GM12864 (cell line): Measurements from ENCODE around the gene ADCY1.
"Not testable (repeated sequence)": the region's sequence is repeated elsewhere in the genome, so short reads cannot be mapped to it uniquely, and the experiment has no call there.

ENCODE experiments used
- DNase-seq: peaks from one replicate; pipeline ENCODE4 v3.0.0-alpha.2; 2011; ENCODE audit warnings: low read depth
- H3K4me3 ChIP-seq: 2 replicates; pipeline ENCODE4 v1.5.1; 2011; ENCODE audit warnings: mild to moderate bottlenecking, low read depth, low read length, control low read depth
- TF ChIP-seq, protein P1 (sequence below): IDR thresholded peaks from 2 replicates; pipeline ENCODE4 v1.5.1; 2011; ENCODE audit warnings: low read depth, mild to moderate bottlenecking, moderate library complexity, low read length, control low read depth, inconsistent platforms; ENCODE audit errors: missing control alignments

Gene ADCY1

DNA sequence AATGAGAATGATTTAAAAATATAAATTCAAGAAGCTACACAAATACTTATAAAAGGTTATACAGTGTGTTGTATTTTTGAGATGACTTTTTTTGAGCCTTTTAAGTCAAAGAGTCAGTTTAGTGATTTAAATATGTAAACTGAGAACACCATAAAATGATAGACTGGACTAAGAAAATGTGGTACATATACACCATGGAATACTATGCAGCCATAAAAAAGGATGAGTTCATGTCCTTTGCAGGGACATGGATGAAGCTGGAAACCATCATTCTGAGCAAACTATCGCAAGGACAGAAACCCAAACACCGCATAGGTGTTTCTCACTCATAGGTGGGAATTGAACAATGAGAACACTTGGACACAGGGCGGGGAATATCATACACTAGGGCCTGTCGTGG, 182.2 kb downstream of the ADCY1 start:
- not testable (repeated sequence) for H3K4me3 ChIP-seq, DNase-seq

DNA sequence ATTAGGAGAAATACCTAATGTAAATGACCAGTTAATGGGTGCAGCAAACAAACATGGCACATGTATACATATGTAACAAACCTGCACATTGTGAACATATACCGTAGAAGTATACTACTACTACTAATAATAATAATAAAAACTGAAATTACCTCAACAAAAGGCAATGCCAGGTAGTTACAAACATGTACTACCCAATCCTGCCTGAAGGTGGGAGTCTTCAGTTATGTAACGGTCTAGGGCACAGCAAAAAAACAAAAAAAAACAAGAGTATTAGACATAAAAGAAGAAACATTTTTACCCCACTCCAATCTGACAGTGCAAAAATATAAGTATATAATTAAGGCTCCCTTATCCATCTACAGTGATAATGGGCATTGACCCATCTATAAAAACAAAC, 182.6 kb downstream of the ADCY1 start:
- not testable (repeated sequence) for H3K4me3 ChIP-seq, DNase-seq

DNA sequence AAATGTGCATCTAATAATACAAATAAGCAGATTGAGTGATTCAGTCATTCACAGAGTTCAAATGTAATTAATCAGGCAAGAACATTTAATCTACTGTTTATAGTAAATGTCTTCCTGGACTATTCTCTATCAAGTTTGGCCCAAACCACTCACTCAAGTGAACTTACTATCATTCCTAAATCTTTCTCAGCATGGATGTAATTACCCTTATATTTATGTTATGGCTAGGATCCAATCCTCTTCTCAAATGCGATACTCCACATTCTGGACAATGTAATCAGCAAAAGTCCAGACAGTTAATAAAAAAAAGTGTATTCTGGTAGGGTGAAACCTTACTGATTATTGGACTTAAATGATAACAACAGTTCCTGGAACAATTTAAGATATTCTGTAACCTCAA, 185.3 kb downstream of the ADCY1 start:
- DNase-seq, H3K4me3 ChIP-seq: not testable (repeated sequence)

DNA sequence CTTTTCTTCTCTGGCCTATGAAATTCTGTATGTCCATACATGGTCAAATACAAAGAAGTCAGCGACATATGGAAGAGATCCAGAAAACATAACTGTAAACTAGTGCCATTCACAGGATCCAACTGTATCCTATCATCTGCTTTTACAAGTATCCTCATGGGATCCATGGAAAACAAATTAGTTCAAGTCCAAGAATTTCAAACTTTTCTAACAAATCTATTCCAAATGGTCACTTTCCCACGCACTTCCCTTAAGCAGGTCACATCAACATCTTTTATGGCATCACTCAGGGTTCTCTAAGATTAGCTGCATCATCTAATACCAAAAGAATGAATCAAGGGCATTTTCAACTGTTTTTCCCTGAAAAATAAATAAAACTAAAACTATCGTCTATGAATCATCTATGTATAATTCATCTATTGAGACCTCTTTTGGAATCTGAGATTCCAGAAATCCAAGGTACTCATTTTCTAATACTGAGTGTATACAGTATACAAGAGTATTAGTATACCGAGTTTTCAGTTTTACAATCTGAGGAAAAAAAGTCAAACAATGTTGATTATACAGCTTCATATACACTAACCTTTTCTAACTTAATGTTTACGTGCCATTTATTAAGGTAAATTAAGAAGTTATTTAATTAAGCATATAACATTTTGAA, 187.5 kb downstream of the ADCY1 start:
- DNase-seq, H3K4me3 ChIP-seq: not testable (repeated sequence)

DNA sequence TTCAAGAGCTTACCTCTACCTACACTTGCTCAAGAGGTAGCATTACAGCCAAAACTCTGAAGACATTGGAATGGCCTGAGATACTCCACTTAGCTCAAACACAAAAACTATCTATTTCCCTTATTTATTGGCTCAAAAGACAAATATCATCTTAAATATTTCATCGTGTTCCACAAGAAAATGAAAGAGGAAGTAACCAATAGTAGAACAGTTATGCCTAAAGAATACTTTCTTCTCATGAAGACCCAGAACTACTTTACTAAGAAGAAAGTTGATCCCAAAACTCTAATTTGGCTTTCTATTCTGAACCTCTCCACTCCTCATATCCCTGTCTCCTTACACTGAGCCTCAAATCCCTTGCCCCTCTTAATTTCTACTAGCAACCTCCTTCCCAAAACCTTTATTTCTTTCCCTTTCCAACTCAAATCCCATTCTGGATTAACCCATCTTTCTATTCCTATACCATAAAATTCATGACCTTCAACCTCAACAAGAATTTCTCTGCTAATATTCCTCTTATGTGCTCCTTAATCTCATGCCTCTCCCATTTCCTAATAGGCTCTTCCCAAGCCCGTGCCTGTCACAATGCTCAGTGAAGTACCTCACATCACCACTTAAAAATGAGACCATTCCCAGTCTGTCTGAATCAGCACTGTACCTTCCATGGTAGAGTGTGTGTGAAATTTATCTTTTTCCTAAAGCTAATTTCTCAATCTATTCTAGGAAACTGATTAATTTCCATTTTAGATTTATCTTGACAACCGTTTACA, 188.2 kb downstream of the ADCY1 start:
- not testable (repeated sequence) for H3K4me3 ChIP-seq, DNase-seq

DNA sequence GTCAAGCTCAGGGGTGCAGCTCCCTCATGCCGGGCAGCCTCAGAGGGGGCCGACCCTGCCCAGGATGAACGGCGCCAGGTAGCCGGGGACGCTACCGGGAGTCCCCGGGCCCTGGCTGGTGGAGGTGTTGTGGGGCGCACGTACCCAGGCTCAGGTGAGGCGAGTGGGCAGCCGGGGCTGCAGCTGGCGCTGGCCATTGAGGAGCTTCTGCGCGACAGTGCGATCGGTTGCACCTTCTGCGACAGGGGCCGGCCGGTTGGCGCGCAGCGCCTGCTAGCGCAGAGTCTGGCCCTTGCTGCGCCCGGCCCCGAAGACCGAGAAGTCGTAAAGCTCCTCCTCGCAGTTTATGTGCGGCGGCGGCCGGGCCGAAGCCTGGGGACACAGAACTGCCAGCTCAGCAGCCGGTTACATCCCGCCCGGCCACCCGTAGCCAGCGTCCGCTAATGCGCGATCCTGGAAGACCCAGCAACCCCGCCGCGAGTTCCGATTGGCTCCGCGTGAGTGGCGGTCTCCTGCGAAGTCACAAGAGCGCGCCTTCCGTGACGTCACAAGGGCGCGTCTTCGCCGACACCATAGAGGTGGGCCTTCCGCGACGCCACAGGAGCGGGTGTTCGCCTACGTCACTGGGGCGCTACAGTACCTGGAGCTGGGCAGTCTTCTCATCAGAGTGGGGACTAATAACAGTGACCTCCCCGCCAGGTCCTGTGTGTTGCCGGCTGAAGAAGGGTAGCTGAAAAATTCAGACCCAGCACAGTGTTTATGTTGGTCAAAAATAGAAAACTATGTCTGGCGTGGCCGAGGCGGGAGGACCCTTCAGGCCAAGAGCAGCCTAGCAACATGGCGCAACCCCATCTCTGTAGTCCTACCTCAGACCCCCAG, 194.6 kb downstream of the ADCY1 start:
- TF ChIP-seq, protein P1, sequence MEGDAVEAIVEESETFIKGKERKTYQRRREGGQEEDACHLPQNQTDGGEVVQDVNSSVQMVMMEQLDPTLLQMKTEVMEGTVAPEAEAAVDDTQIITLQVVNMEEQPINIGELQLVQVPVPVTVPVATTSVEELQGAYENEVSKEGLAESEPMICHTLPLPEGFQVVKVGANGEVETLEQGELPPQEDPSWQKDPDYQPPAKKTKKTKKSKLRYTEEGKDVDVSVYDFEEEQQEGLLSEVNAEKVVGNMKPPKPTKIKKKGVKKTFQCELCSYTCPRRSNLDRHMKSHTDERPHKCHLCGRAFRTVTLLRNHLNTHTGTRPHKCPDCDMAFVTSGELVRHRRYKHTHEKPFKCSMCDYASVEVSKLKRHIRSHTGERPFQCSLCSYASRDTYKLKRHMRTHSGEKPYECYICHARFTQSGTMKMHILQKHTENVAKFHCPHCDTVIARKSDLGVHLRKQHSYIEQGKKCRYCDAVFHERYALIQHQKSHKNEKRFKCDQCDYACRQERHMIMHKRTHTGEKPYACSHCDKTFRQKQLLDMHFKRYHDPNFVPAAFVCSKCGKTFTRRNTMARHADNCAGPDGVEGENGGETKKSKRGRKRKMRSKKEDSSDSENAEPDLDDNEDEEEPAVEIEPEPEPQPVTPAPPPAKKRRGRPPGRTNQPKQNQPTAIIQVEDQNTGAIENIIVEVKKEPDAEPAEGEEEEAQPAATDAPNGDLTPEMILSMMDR, result peak; percentile 3
- peak overlapping the region; percentile 92 for H3K4me3 ChIP-seq
- peak; percentile 92 for DNase-seq

DNA sequence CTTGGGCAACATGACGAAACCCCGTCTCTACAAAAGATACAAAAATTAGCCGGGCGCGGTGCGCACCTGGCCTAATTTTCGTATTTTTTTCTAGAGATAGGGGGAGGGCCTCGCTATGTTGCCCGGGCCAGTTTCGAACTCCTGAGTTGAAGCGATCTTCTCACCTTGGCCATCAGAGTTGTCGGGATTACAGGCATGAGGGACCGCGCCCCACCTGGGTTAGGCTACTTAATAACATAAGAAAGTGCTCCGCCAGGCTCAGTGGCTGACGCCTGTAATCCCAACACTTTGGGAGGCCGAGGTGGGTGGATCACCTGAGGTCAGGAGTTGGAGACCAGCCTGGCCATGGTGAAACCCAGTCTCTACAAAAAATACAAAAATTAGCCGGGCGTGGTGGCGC, 195.5 kb downstream of the ADCY1 start:
- DNase-seq, result not testable (repeated sequence)
- H3K4me3 ChIP-seq, result peak overlapping the region; percentile 92
